ENCODE results near the gene TMEM54. TPM values are rescaled to one million over a fixed set of nuclear protein-coding genes. Genes with fewer than 3 reads are reported as not detected.

TMEM54 gene
- total RNA-seq (10 to 100 TPM in 3 of 9 donors, 1 to 10 TPM in 6; 7.5 to 15.9 (median 9.3) TPM), polyA plus RNA-seq (10 to 100 TPM in 1 of 2 donors, 1 to 10 TPM in 1; 5.6 to 12.5 TPM)
- long read RNA-seq, donor 1, transcript TMEM54-202 (6 exons, 999 nt): major isoform, 17 of 19 reads
- long read RNA-seq, donor 1, partial matches to known transcripts: 0 of 19 reads
- long read RNA-seq, donor 1, other reads (novel, unspliced or antisense): 2 of 19 reads
- long read RNA-seq, donor 2: 0 reads
- long read RNA-seq, donor 3, transcript TMEM54-202 (6 exons, 999 nt): major isoform, 14 of 16 reads
- long read RNA-seq, donor 3, partial matches to known transcripts: 0 of 16 reads
- long read RNA-seq, donor 3, other reads (novel, unspliced or antisense): 1 of 16 reads

GRCh38 chr1:32900956-32901822 lies at the start of gene TMEM54:
Gene TMEM54 (minus strand): TSS chr1:32901389. CDS start chr1:32901238, 151 bp downstream.
- TF ChIP-seq, protein P1, sequence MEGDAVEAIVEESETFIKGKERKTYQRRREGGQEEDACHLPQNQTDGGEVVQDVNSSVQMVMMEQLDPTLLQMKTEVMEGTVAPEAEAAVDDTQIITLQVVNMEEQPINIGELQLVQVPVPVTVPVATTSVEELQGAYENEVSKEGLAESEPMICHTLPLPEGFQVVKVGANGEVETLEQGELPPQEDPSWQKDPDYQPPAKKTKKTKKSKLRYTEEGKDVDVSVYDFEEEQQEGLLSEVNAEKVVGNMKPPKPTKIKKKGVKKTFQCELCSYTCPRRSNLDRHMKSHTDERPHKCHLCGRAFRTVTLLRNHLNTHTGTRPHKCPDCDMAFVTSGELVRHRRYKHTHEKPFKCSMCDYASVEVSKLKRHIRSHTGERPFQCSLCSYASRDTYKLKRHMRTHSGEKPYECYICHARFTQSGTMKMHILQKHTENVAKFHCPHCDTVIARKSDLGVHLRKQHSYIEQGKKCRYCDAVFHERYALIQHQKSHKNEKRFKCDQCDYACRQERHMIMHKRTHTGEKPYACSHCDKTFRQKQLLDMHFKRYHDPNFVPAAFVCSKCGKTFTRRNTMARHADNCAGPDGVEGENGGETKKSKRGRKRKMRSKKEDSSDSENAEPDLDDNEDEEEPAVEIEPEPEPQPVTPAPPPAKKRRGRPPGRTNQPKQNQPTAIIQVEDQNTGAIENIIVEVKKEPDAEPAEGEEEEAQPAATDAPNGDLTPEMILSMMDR (IDR thresholded peaks at IDR 0.05): no peak
- TF ChIP-seq POLR2A (IDR thresholded peaks at IDR 0.05): no peak
- WGBS, 4 donors: 1 to 7% (median 2%) methylated on average over 8 to 92 of the region's 92 CpGs
- Histone ChIP-seq H3K4me1 (peaks cover 0 to 14% (median 7%) of the 10 kb centered on the region in 12 donors), H3K36me3 (no peaks in the 10 kb centered on the region), H3K9me3 (no peaks in the 10 kb centered on the region), H3K4me3 (peak within 1 kb of the TSS; percentile 43 to 76 (median 62)), H3K27ac (peak within 1 kb of the TSS in 4 of 12 donors; percentile 13 to 51 (median 30)), H3K27me3 (peaks cover 0 to 33% (median 0%) of the 10 kb centered on the region in 9 donors)
- ATAC-seq (peak in 3 of 4 donors; percentile 74 to 87 (median 79)), DNase-seq (peak; percentile 61 to 76 (median 66))
- intact Hi-C loops (cut with DNase I): loop anchor here in 1 of 10 donors (5.0 kb wide), 1 partner anchor 1761 kb away; no protein-coding TSS in a partner anchor

- Histone ChIP-seq H3K27me3 (no peaks in the 10 kb centered on the region), H3K36me3 (peaks cover 0 to 62% (median 38%) of the 10 kb centered on the region in 9 donors), H3K9me3 (no peaks in the 10 kb centered on the region), H3K27ac (peak overlapping the region in 1 of 12 donors; percentile 39), H3K4me1 (peaks cover 0 to 48% (median 7%) of the 10 kb centered on the region in 12 donors), H3K4me3 (no peak overlapping the region)
- DNase-seq (no peak), ATAC-seq (peak in 1 of 4 donors; percentile 61)
- intact Hi-C loops (cut with DNase I): loop anchor here in 1 of 10 donors (10.0 kb wide), 1 partner anchor 45 kb away; no protein-coding TSS in a partner anchor
- no peak for TF ChIP-seq POLR2A (IDR thresholded peaks at IDR 0.05)
- TF ChIP-seq, protein P1 (IDR thresholded peaks at IDR 0.05): no peak
- WGBS, 4 donors: 51 to 79% (median 58%) methylated on average over 5 of the region's 5 CpGs
Observed at GRCh38 chr1:32949519-32949918, 48.3 kb upstream of the TMEM54 start.

GRCh38 chr1:32948905-32949304 lies 47.7 kb upstream of the TMEM54 start:
- H3K36me3 ChIP-seq: peaks cover 0 to 68% (median 44%) of the 10 kb centered on the region in 9 donors
- ATAC-seq (no peak), DNase-seq (no peak)
- H3K9me3 ChIP-seq: no peaks in the 10 kb centered on the region
- intact Hi-C loops (cut with DNase I): loop anchor here in 1 of 10 donors (10.0 kb wide), 1 partner anchor 46 kb away; no protein-coding TSS in a partner anchor
- no peaks in the 10 kb centered on the region for H3K27me3 ChIP-seq
- H3K4me3 ChIP-seq: no peak overlapping the region
- 58 to 72% (median 66%) methylated on average over 1 of the region's 1 CpG for WGBS, 4 donors
- H3K27ac ChIP-seq: peak overlapping the region in 1 of 12 donors; percentile 39
- TF ChIP-seq, protein P1 (IDR thresholded peaks at IDR 0.05): no peak
- TF ChIP-seq POLR2A (IDR thresholded peaks at IDR 0.05): no peak
- H3K4me1 ChIP-seq: peaks cover 0 to 42% (median 7%) of the 10 kb centered on the region in 12 donors
